T-helper 17 cell (primary cell): ENCODE results near the gene TRMU. TPM values are rescaled to one million over a fixed set of nuclear protein-coding genes. Genes with fewer than 3 reads are reported as not detected.
A peak's percentile ranks its signal among the peaks of the same experiment; 100 is the strongest.

Experiments
- ATAC-seq: fragments of 150-1000 bp; cut with Tn5 transposase; 2 replicates; pipeline ENCODE4 v1.10.0; 2021; ENCODE audit warnings: mild to moderate bottlenecking, moderate library complexity
- DNase-seq, 3 donors: peaks; one replicate each; pipeline versions ENCODE4 v3.0.0 to v3.0.0-alpha.2; 2020 to 2021
- H3K9me3 ChIP-seq: one replicate; pipeline ENCODE4 v1.7.0; 2013; ENCODE audit warnings: low read length, mild to moderate bottlenecking; ENCODE audit not compliant: control insufficient read depth, poor library complexity, severe bottlenecking
- H3K27ac Mint-ChIP-seq: one replicate; pipeline ENCODE4 v1.8.0; 2022; ENCODE audit warnings: mild to moderate bottlenecking, moderate library complexity, mixed read lengths
- H3K27me3 Mint-ChIP-seq: one replicate; pipeline ENCODE4 v1.8.0; 2022; ENCODE audit warnings: mixed read lengths
- H3K36me3 Mint-ChIP-seq: one replicate; pipeline ENCODE4 v1.8.0; 2022; ENCODE audit warnings: low read depth, mixed read lengths
- H3K4me1 Mint-ChIP-seq: one replicate; pipeline ENCODE4 v1.8.0; 2022; ENCODE audit warnings: mild to moderate bottlenecking, mixed read lengths
- H3K4me3 Mint-ChIP-seq: one replicate; pipeline ENCODE4 v1.8.0; 2022; ENCODE audit warnings: mild to moderate bottlenecking, moderate library complexity, mixed read lengths
- total RNA-seq, 4 donors: library from RNA in 2 of 4; stranded (reverse) in 2 of 4; gene quantifications; one replicate each; pipeline ENCODE4 v1.2.3 and lab custom pipeline; 2022 to 2026

TRMU gene
- total RNA-seq, 2 donors from 2014 or later: 47.5 to 54.8 TPM

GRCh38 chr22:46376908-46377524, 41.5 kb downstream of the TRMU start:
- no peak for ATAC-seq
- Mint-ChIP-seq H3K27me3 (no peaks in the 10 kb centered on the region), H3K36me3 (no peaks in the 10 kb centered on the region), H3K27ac (no peak overlapping the region), H3K4me1 (peaks cover 20% of the 10 kb centered on the region), H3K4me3 (no peak overlapping the region)
- DNase-seq: no peak
- H3K9me3 ChIP-seq: no peaks in the 10 kb centered on the region

GRCh38 chr22:46377525-46378425, 42.3 kb downstream of the TRMU start:
- no peaks in the 10 kb centered on the region for H3K36me3 Mint-ChIP-seq
- H3K4me3 Mint-ChIP-seq: no peak overlapping the region
- ATAC-seq: no peak
- no peak for DNase-seq
- peaks cover 16% of the 10 kb centered on the region for H3K4me1 Mint-ChIP-seq
- no peak overlapping the region for H3K27ac Mint-ChIP-seq
- no peaks in the 10 kb centered on the region for H3K27me3 Mint-ChIP-seq
- H3K9me3 ChIP-seq: no peaks in the 10 kb centered on the region

GRCh38 chr22:46378426-46379065, 43.0 kb downstream of the TRMU start:
- no peaks in the 10 kb centered on the region for H3K36me3 Mint-ChIP-seq
- ATAC-seq (no peak), DNase-seq (no peak)

GRCh38 chr22:46379066-46379930, 43.8 kb downstream of the TRMU start:
- ATAC-seq: no peak
- H3K9me3 ChIP-seq: no peaks in the 10 kb centered on the region
- no peaks in the 10 kb centered on the region for H3K36me3 Mint-ChIP-seq
- no peak overlapping the region for H3K4me3 Mint-ChIP-seq
- no peak for DNase-seq
- peaks cover 5% of the 10 kb centered on the region for H3K4me1 Mint-ChIP-seq
- H3K27me3 Mint-ChIP-seq: no peaks in the 10 kb centered on the region
- H3K27ac Mint-ChIP-seq: no peak overlapping the region

More at GRCh38 chr22:46378426-46379065, 43.0 kb downstream of the TRMU start:
- H3K9me3 ChIP-seq: no peaks in the 10 kb centered on the region
- Mint-ChIP-seq H3K27ac (no peak overlapping the region), H3K27me3 (no peaks in the 10 kb centered on the region), H3K4me3 (no peak overlapping the region), H3K4me1 (peaks cover 12% of the 10 kb centered on the region)

- Mint-ChIP-seq H3K4me3 (no peak overlapping the region), H3K36me3 (no peaks in the 10 kb centered on the region), H3K27ac (no peak overlapping the region), H3K27me3 (no peaks in the 10 kb centered on the region), H3K4me1 (peaks cover 3% of the 10 kb centered on the region)
- H3K9me3 ChIP-seq: no peaks in the 10 kb centered on the region
- ATAC-seq (no peak), DNase-seq (no peak)
These were observed 44.6 kb downstream of the TRMU start for GRCh38 chr22:46380069-46380468.

- ATAC-seq (no peak), DNase-seq (no peak)
- Mint-ChIP-seq H3K27me3 (no peaks in the 10 kb centered on the region), H3K27ac (peak overlapping the region; percentile 8), H3K36me3 (no peaks in the 10 kb centered on the region), H3K4me1 (peaks cover 3% of the 10 kb centered on the region), H3K4me3 (no peak overlapping the region)
- H3K9me3 ChIP-seq: no peaks in the 10 kb centered on the region
These were observed 45.1 kb downstream of the TRMU start for GRCh38 chr22:46380581-46380980.

GRCh38 chr22:46381142-46381541, 45.6 kb downstream of the TRMU start:
- ATAC-seq: no peak
- no peaks in the 10 kb centered on the region for H3K9me3 ChIP-seq
- peak overlapping the region; percentile 8 for H3K27ac Mint-ChIP-seq
- no peaks in the 10 kb centered on the region for H3K36me3 Mint-ChIP-seq
- no peaks in the 10 kb centered on the region for H3K27me3 Mint-ChIP-seq
- no peak for DNase-seq
- no peak overlapping the region for H3K4me3 Mint-ChIP-seq
- H3K4me1 Mint-ChIP-seq: peaks cover 3% of the 10 kb centered on the region

GRCh38 chr22:46381731-46382130, 46.2 kb downstream of the TRMU start:
- Mint-ChIP-seq H3K27ac (no peak overlapping the region), H3K4me1 (peaks cover 3% of the 10 kb centered on the region), H3K27me3 (no peaks in the 10 kb centered on the region), H3K4me3 (no peak overlapping the region), H3K36me3 (no peaks in the 10 kb centered on the region)
- ATAC-seq (no peak), DNase-seq (no peak)
- no peaks in the 10 kb centered on the region for H3K9me3 ChIP-seq

- Mint-ChIP-seq H3K27ac (no peak overlapping the region), H3K4me1 (peaks cover 3% of the 10 kb centered on the region), H3K27me3 (no peaks in the 10 kb centered on the region), H3K36me3 (no peaks in the 10 kb centered on the region), H3K4me3 (no peak overlapping the region)
- no peaks in the 10 kb centered on the region for H3K9me3 ChIP-seq
- no peak for DNase-seq
- no peak for ATAC-seq
These were observed 47.0 kb downstream of the TRMU start for GRCh38 chr22:46382524-46382923.

GRCh38 chr22:46386312-46386711, 50.8 kb downstream of the TRMU start:
- no peak overlapping the region for H3K4me3 Mint-ChIP-seq
- no peak for ATAC-seq

GRCh38 chr22:46387748-46388147, 52.2 kb downstream of the TRMU start:
- no peak overlapping the region for H3K27ac Mint-ChIP-seq
- H3K4me1 Mint-ChIP-seq: no peaks in the 10 kb centered on the region
- no peaks in the 10 kb centered on the region for H3K36me3 Mint-ChIP-seq
- ATAC-seq: no peak
- H3K9me3 ChIP-seq: no peaks in the 10 kb centered on the region
- H3K27me3 Mint-ChIP-seq: peaks cover 6% of the 10 kb centered on the region
- no peak overlapping the region for H3K4me3 Mint-ChIP-seq
- no peak for DNase-seq

More at GRCh38 chr22:46386312-46386711, 50.8 kb downstream of the TRMU start:
- H3K27ac Mint-ChIP-seq: no peak overlapping the region
- no peak for DNase-seq
- H3K9me3 ChIP-seq: no peaks in the 10 kb centered on the region
- H3K4me1 Mint-ChIP-seq: no peaks in the 10 kb centered on the region
- no peaks in the 10 kb centered on the region for H3K36me3 Mint-ChIP-seq
- peaks cover 6% of the 10 kb centered on the region for H3K27me3 Mint-ChIP-seq

GRCh38 chr22:46388647-46389046, 53.1 kb downstream of the TRMU start:
- Mint-ChIP-seq H3K36me3 (no peaks in the 10 kb centered on the region), H3K27me3 (peaks cover 6% of the 10 kb centered on the region), H3K4me1 (peaks cover under 1% of the 10 kb centered on the region), H3K4me3 (no peak overlapping the region), H3K27ac (no peak overlapping the region)
- ATAC-seq (no peak), DNase-seq (no peak)
- no peaks in the 10 kb centered on the region for H3K9me3 ChIP-seq

GRCh38 chr22:46389081-46389480, 53.6 kb downstream of the TRMU start:
- H3K4me1 Mint-ChIP-seq: peaks cover 5% of the 10 kb centered on the region
- H3K9me3 ChIP-seq: no peaks in the 10 kb centered on the region
- no peak overlapping the region for H3K4me3 Mint-ChIP-seq
- H3K36me3 Mint-ChIP-seq: no peaks in the 10 kb centered on the region
- ATAC-seq (no peak), DNase-seq (no peak)
- peaks cover 6% of the 10 kb centered on the region for H3K27me3 Mint-ChIP-seq
- H3K27ac Mint-ChIP-seq: no peak overlapping the region
